Measurements from ENCODE around the gene BPIFA1. TPM values are rescaled to one million over a fixed set of nuclear protein-coding genes. Genes with fewer than 3 reads are reported as not detected.

BPIFA1 gene
- total RNA-seq, 1 experiment from 2014 or later, result not detected

DNA sequence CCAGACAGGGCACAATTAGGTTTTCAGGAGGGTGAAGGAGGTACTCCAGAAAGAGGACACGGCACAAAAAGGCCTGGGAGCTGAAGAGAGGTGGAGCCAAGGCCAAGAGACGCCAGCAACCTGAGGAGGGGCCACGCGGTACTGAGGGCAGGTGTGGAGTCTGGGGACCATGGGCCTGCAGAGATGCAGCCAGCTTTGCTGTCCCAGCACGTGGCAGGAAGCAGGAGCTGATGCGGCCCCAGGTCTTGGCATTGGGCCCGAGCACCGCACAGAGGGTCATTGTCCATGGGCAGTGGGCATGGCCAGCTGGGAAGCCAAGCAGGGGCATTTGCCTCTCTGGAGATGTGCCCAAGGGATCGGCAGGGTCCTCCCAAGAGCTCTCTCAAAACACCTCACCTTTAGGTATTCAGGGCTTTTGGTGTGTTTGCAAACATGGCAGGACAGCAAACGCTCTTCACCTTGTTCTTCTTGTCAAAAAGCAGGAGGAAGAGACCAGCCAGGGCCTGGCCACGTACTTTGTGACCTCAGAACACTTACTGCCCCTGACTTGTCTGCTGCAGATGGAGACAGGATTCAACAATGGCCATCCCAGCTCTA is 45.9 kb downstream of the BPIFA1 start:
- TF ChIP-seq, protein P1, sequence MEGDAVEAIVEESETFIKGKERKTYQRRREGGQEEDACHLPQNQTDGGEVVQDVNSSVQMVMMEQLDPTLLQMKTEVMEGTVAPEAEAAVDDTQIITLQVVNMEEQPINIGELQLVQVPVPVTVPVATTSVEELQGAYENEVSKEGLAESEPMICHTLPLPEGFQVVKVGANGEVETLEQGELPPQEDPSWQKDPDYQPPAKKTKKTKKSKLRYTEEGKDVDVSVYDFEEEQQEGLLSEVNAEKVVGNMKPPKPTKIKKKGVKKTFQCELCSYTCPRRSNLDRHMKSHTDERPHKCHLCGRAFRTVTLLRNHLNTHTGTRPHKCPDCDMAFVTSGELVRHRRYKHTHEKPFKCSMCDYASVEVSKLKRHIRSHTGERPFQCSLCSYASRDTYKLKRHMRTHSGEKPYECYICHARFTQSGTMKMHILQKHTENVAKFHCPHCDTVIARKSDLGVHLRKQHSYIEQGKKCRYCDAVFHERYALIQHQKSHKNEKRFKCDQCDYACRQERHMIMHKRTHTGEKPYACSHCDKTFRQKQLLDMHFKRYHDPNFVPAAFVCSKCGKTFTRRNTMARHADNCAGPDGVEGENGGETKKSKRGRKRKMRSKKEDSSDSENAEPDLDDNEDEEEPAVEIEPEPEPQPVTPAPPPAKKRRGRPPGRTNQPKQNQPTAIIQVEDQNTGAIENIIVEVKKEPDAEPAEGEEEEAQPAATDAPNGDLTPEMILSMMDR (conservative IDR thresholded peaks at IDR 0.05; ENCODE audit: low read depth, low read length), result no peak
- TF ChIP-seq EZH2 (IDR thresholded peaks at IDR 0.05; ENCODE audit: low read length, unreplicated experiment) (no peak), EZH2phosphoT487 (IDR thresholded peaks at IDR 0.05; ENCODE audit: borderline replicate concordance, low read length) (no peak)
- no TSS peak for BruUV-seq (replicated peaks)
- Histone ChIP-seq H3K27ac (ENCODE audit: low read length) (no peak overlapping the region), H3F3A (ENCODE audit: low read length, unreplicated experiment) (no peaks in the 10 kb centered on the region), H3K9me3 (ENCODE audit: low read length) (no peaks in the 10 kb centered on the region), H3K4me3 (ENCODE audit: low read length) (no peak overlapping the region), H4K20me1 (ENCODE audit: low read length) (no peaks in the 10 kb centered on the region), H2AFZ (ENCODE audit: low read length) (no peak overlapping the region), H3K27me3 (ENCODE audit: low read length) (peaks cover 38% of the 10 kb centered on the region), H3K4me1 (ENCODE audit: insufficient read depth, low read length) (peaks cover 6% of the 10 kb centered on the region; the same call in 1 of the 2 replicates), H3K9ac (ENCODE audit: low read length) (no peak overlapping the region), H3K4me2 (ENCODE audit: low read length) (no peak overlapping the region), H3K79me2 (ENCODE audit: low read length) (no peaks in the 10 kb centered on the region), H3K9me2 (replicated peaks; ENCODE audit: low read length) (no peaks in the 10 kb centered on the region), H3K36me3 (ENCODE audit: low read depth, low read length) (no peaks in the 10 kb centered on the region)
- no peak for ATAC-seq
- no peak for DNase-seq
- CTCF ChIA-PET, result no interaction called here
- POLR2A ChIA-PET (ENCODE audit: unreplicated experiment), result no interaction called here
- intact Hi-C loops (cut with micrococcal nuclease), result no loop called here

DNA sequence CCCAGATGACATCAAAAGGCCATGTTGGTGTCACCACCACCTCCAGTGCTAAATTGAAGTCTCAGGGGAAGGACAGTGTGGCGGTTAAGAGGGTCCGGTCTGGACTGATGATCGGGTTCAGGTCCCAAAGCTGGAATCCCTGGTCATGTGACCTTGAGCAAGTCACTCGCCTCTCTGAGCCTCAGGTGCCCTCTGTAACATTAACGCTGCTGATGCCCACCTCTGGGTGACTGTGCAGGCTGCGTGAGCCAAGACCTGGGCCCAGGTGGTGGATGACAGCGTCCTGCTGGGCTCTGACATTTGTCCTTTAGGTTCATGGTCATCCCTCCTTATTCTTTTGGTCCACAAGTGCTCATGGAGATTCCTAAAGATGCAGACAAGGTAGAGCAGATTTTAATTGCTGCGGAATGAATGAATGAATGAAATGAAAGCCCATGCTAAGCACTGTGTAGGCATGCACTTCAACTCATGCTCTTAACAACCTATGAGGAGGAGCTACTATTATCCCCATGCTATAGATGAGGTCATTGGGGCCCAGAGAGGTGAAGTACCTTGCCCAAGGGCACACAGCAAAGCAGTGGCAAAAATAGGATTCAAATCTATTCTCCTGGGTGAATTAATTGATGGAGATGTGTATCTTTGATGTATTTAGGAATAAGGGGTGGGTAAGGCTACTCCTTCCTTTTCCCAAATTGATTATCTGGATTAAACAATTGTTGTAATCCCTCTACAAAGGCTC is 46.6 kb downstream of the BPIFA1 start:
- Histone ChIP-seq H3K9me2 (replicated peaks; ENCODE audit: low read length) (no peaks in the 10 kb centered on the region), H3K4me1 (ENCODE audit: insufficient read depth, low read length) (peaks cover 6% of the 10 kb centered on the region; the same call in 1 of the 2 replicates), H3K27ac (ENCODE audit: low read length) (no peak overlapping the region), H3K9ac (ENCODE audit: low read length) (no peak overlapping the region), H4K20me1 (ENCODE audit: low read length) (no peaks in the 10 kb centered on the region), H3K9me3 (ENCODE audit: low read length) (no peaks in the 10 kb centered on the region), H2AFZ (ENCODE audit: low read length) (no peak overlapping the region), H3K27me3 (ENCODE audit: low read length) (peaks cover 44% of the 10 kb centered on the region), H3K4me3 (ENCODE audit: low read length) (no peak overlapping the region), H3K4me2 (ENCODE audit: low read length) (no peak overlapping the region), H3K36me3 (ENCODE audit: low read depth, low read length) (no peaks in the 10 kb centered on the region), H3F3A (ENCODE audit: low read length, unreplicated experiment) (no peaks in the 10 kb centered on the region), H3K79me2 (ENCODE audit: low read length) (no peaks in the 10 kb centered on the region)
- no TSS peak for BruUV-seq (replicated peaks)
- POLR2A ChIA-PET (ENCODE audit: unreplicated experiment), result no interaction called here
- no peak for DNase-seq
- TF ChIP-seq, protein P1 (conservative IDR thresholded peaks at IDR 0.05; ENCODE audit: low read depth, low read length), result no peak
- TF ChIP-seq EZH2 (IDR thresholded peaks at IDR 0.05; ENCODE audit: low read length, unreplicated experiment), result no peak
- TF ChIP-seq EZH2phosphoT487 (IDR thresholded peaks at IDR 0.05; ENCODE audit: borderline replicate concordance, low read length), result no peak
- CTCF ChIA-PET, result no interaction called here
- intact Hi-C loops (cut with micrococcal nuclease), result no loop called here
- no peak for ATAC-seq

DNA sequence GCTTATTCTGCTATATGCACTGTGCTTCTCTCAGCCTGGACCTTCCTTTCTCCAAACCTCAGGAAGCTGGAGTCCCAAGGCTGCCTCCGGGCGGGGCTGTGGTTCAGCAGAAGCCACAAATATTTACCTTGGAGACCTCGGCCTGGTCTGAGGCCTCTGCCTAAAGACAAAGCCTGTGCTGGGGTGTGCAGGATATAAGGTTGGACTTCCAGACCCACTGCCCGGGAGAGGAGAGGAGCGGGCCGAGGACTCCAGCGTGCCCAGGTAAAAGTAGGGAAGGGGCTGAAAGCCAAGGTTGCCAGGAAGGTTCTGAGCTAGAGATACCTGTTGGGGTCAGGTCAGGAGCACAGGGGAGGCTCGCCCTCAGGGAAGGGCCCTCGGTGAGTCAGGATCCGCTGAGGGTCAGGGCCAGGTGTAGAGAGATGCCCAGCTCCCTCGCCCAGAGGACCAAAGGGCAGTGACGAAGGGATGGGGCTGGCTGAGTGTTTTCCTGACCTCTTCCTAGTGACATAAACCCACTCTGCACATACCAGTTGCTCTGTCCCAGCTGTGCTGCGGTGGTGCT is 47.3 kb downstream of the BPIFA1 start, which contains the start of gene BPIFB1:
TSS of gene BPIFB1 (plus strand) at position 224 of the 565 bp plus-strand sequence. CDS start 2,860 bp downstream, outside the sequence.
- H3K79me2 ChIP-seq (ENCODE audit: low read length), result no peaks in the 10 kb centered on the region
- ATAC-seq (peak; percentile 75), DNase-seq (peak; percentile 49)
- peaks cover 42% of the 10 kb centered on the region for H3K27me3 ChIP-seq (ENCODE audit: low read length)
- H2AFZ ChIP-seq (ENCODE audit: low read length), result no peak within 1 kb of the TSS
- intact Hi-C loops (cut with micrococcal nuclease), result no loop called here
- H3K27ac ChIP-seq (ENCODE audit: low read length), result no peak within 1 kb of the TSS
- no peaks in the 10 kb centered on the region for H3K9me2 ChIP-seq (replicated peaks; ENCODE audit: low read length)
- no TSS peak for BruUV-seq (replicated peaks)
- H3K4me3 ChIP-seq (ENCODE audit: low read length), result no peak within 1 kb of the TSS
- H3K9me3 ChIP-seq (ENCODE audit: low read length), result no peaks in the 10 kb centered on the region
- H3K9ac ChIP-seq (ENCODE audit: low read length), result no peak within 1 kb of the TSS
- ChIA-PET CTCF (no interaction called here), POLR2A (ENCODE audit: unreplicated experiment) (no interaction called here)
- H3K4me2 ChIP-seq (ENCODE audit: low read length), result no peak within 1 kb of the TSS
- peaks cover 6% of the 10 kb centered on the region; the same call in 1 of the 2 replicates for H3K4me1 ChIP-seq (ENCODE audit: insufficient read depth, low read length)
- H3F3A ChIP-seq (ENCODE audit: low read length, unreplicated experiment), result no peaks in the 10 kb centered on the region
- TF ChIP-seq EZH2 (IDR thresholded peaks at IDR 0.05; ENCODE audit: low read length, unreplicated experiment), result no peak
- TF ChIP-seq EZH2phosphoT487 (IDR thresholded peaks at IDR 0.05; ENCODE audit: borderline replicate concordance, low read length), result no peak
- TF ChIP-seq, protein P1 (conservative IDR thresholded peaks at IDR 0.05; ENCODE audit: low read depth, low read length), result no peak
- H4K20me1 ChIP-seq (ENCODE audit: low read length), result no peaks in the 10 kb centered on the region
- no peaks in the 10 kb centered on the region for H3K36me3 ChIP-seq (ENCODE audit: low read depth, low read length)

All from PC-3 (cell line).